Stimulated activated CD8-positive, alpha-beta memory T cell treated with anti-CD3 and anti-CD28 coated beads, Interleukin-2, amount 100 ng/mL, for 48 hours (primary cell): ENCODE measurements around the gene ATP10D.

ENCODE experiments used
- DNase-seq, 2 donors: peaks; one replicate each; pipeline ENCODE4 v3.0.0-alpha.2; 2020; ENCODE audit warnings: low read depth in 2 of 2

Gene ATP10D

GRCh38 chr4:47590325-47590724, 105.2 kb downstream of the ATP10D start:
- DNase-seq = no peak

GRCh38 chr4:47597696-47598095, 112.6 kb downstream of the ATP10D start:
- no peak for DNase-seq

GRCh38 chr4:47598320-47598719, 113.2 kb downstream of the ATP10D start:
- no peak for DNase-seq

DNA sequence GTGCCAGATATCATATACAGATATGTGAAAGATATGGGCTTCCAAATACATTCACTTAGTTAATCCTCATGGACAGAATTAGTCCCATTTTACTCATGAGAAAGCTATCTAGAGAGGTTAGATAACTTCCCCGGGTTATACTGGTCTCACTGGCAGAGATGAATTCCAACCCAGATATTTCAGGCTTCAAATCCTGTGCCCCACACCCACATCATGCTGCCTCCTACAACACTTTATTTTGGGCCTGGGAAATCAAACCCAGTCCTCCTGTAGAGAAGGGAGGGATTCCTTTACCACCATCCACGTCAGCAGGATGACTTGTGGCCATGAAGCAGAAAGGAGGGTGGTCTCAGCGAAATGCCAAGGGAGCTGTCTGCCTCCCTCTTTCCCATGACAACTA, 113.8 kb downstream of the ATP10D start:
- DNase-seq = no peak

GRCh38 chr4:47606482-47606881, 121.4 kb downstream of the ATP10D start:
- DNase-seq = no peak

DNA sequence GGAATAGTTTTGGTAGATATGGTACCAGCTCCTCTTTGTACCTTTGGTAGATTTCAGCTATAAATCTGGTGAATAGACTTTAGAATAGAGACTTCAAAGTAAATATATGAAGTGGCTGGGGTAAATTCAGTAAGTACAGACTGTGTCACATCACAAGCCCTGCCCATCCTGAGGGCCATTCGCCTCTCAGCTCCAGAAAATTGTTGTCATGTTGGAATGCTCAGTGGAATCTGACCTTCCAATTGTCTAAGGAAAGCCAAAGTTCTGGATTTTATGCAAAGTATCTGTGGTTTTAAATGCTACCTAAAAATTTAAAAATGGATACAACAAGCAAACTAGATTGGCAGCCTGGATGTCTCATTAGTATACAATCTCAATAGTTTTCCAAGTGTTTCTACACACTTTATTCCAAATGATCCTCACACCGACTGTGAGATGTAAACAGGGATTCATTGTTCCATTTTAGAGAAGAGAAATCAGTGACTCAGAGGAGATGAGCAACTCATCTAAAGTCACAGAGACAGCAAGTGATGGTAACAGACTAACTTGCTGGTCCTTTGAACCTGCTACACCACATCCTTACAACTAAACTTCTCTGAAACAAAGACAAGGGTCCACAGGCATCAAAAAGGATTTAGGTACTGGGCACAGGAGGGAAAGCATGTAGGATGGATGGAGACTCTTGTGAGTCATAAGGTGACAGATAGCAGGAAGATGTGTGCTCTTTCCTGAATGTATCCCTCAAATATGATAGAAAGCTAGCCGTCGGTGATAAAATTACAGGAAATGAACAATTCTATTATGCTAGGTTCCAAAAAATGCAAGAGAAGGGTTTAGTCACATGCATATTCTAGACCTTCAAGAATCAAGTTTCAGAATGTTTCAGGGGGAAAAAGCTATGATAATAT, 127.3 kb downstream of the ATP10D start:
- no peak for DNase-seq

DNA sequence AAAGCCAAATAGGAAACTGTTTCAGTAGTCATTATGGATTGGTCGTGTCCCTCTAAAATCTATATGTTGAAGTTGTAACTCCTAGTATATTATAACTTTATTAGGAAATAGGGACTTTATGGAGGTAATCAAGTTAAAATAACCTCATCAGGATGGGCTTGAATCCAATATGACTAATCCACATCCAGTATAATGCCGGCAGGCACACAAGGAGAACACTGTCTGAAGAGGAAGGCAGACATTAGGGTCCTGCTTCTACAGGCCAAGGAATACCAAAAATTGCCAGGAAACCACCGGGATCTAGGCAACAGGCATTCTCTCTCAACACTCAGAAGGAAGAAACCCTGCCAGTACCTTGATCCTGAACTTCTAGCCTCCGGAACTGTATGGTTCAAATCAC, 130.3 kb downstream of the ATP10D start:
- no peak for DNase-seq

DNA sequence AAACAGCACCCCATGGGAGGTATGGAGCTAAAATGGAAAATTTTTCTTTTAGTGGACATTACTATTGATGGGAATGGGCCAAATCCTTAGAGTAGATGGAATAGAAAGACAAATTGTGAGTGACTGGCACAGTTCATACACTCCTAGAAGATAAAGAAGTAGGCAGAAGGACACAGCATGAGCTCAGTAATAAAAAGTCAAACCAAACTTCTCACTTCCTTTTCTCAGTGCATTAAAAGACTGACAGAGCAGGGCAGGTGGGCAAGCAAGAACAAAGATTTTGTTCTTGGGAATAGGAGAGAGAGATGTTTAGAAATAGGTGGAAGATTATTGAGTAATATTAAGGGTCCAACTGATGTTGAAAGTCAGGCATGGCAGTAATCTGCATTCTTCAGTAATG, 132.5 kb downstream of the ATP10D start:
- no peak for DNase-seq

GRCh38 chr4:47619691-47620090, 134.6 kb downstream of the ATP10D start:
- no peak for DNase-seq

GRCh38 chr4:47621181-47621580, 136.1 kb downstream of the ATP10D start:
- DNase-seq = no peak

- no peak for DNase-seq
Measured at GRCh38 chr4:47624031-47624441, 139.0 kb downstream of the ATP10D start.

- DNase-seq = no peak
Measured at GRCh38 chr4:47631161-47631560, 146.1 kb downstream of the ATP10D start.

DNA sequence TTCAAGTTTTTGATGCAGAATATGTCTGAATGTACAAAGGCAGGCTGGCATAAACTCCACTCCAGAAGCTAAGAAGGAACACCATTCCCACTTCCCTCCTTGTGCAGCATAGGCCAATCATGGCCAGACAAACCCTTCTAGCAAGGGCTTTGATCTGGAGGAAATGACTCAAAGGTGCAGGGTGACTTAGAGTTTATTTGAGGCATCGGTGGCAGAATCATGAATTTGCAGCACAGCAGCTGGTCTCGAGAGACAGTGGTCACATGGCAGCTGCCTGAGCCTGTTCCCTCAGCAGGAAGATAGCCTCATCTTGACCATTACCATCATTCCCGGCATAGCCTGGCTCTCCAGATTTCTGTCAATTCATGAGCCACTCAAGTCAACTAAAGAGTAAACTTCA, 154.5 kb downstream of the ATP10D start:
- DNase-seq = no peak

DNA sequence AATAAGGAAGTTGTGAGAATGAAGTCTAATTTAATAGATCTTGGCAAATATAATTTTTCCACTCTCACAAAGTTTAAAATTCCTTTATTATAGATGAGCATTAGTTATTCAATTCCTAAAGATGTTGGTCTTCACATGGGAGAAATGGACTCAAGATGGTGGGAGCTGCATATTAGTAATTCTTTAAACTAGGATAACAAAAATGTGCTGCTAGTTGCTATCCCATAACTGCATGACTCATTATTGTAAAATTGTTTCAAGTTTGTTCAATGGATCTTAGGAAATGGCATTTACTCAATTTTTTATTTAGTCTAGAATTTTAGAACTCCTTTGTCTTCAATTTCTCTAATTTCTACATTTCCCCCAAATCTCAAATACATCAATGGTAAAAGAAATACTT, 155.8 kb downstream of the ATP10D start:
- no peak for DNase-seq

GRCh38 chr4:47641755-47642154, 156.7 kb downstream of the ATP10D start:
- no peak for DNase-seq

- DNase-seq = no peak
Measured at GRCh38 chr4:47642191-47642830, 157.2 kb downstream of the ATP10D start.
